ENCODE results near the gene MPP1.

MPP1 gene

GRCh38 chrX:154732421-154733065 lies 72.7 kb downstream of the MPP1 start:
- no peak for DNase-seq (ENCODE audit: low read depth in 2 of 3, low spot score in 1 of 3)

DNA sequence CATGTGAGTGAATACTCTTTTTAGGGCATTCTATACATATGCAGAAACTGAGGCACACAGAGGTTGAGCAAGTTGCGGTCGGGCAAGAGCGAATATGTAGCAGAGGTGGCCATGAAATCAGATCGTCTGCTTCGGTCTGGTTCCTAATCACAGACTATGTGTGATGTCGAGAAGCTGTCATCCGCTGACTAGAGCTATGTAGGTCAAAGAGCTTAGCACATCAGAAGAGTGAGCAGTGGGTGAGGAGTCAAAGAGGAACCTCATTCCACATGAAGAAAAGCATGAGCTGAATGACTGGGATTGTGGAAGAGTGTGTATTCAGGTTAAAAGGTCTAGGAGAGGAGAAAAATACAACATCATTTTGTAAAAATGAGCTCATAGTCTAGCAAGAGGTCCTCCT lies 73.4 kb downstream of the MPP1 start:
- DNase-seq (ENCODE audit: low read depth in 2 of 3, low spot score in 1 of 3): no peak

- no peak for DNase-seq (ENCODE audit: low read depth in 2 of 3, low spot score in 1 of 3)
Measured at GRCh38 chrX:154731184-154731583, 74.1 kb downstream of the MPP1 start.

DNA sequence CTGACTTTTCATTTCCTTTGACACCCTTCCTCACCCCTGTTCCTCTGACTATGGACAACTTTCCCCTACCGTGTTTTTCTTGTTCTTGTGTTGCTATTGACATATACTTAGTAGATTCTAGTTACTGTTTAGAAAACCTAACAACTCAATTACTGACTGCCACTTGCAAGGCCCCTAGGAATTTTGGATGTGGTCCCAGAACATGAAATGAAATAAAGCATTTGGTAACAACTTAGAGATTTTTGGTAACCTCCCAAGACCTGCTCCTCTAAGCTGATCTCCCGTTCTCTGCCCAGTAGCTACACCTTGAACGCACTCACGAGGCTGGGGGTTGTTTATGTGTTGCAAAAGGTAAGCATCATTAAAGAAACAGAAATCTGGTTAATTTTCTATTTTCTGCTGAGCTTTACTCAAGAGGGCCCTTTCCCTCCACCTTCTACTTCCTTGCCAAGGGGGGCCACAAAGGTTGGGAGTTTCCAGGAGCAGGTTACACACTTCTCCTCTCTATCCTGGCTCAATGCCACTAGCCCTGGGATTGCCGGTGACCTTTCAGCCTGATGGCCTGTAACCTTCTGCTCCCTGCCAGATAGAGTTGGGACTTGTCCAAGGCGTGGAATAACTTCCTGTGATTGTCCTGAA lies 74.9 kb downstream of the MPP1 start:
- DNase-seq (ENCODE audit: low read depth in 2 of 3, low spot score in 1 of 3): no peak

DNA sequence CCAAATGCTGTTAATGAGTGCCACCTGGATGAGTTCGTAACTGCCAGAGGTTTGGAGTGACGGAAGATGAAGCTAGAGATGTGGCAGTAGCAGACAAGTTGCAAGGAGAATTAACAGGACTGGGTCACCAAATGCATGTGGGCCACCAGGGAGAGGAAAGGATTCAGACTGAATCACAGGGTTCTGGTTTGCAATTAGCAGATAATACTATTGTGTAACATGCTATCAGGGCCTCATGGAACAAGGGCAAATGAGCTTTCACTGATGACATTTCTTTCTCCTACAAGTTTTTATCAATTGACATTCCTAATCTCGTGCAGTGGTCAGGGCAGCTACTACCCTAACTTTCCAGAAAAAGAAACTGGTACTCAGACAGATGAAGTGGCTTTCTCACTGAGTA lies 75.8 kb downstream of the MPP1 start:
- DNase-seq (ENCODE audit: low read depth in 2 of 3, low spot score in 1 of 3): no peak
